ENCODE measurements around the gene CNTN4. TPM values are rescaled to one million over a fixed set of nuclear protein-coding genes. Genes with fewer than 3 reads are reported as not detected.

The CNTN4 gene
- total RNA-seq, 6 donors from 2014 or later = 1.0 to 13.5 (median 6.3) TPM

- H3K4me1 ChIP-seq = no peaks in the 10 kb centered on the region
- DNase-seq (no peak), ATAC-seq (ENCODE audit: low FRiP score in 2 of 2) (no peak)
- TF ChIP-seq CTCF (IDR thresholded peaks at IDR 0.05) (no peak), POLR2A (IDR thresholded peaks at IDR 0.05) (no peak)
- H3K27me3 ChIP-seq = no peaks in the 10 kb centered on the region
- H3K4me3 ChIP-seq = no peak overlapping the region
- H3K36me3 ChIP-seq = no peaks in the 10 kb centered on the region
- WGBS, 2 donors = 68 to 70% methylated on average over 4 of the region's 4 CpGs
- H3K9me3 ChIP-seq = no peaks in the 10 kb centered on the region
- no peak overlapping the region for H3K27ac ChIP-seq
Measured at GRCh38 chr3:2897821-2898220, 799.2 kb downstream of the CNTN4 start.

- Histone ChIP-seq H3K4me3 (no peak overlapping the region), H3K27me3 (no peaks in the 10 kb centered on the region), H3K9me3 (no peaks in the 10 kb centered on the region), H3K27ac (no peak overlapping the region), H3K36me3 (no peaks in the 10 kb centered on the region), H3K4me1 (no peaks in the 10 kb centered on the region)
- TF ChIP-seq CTCF (IDR thresholded peaks at IDR 0.05) (no peak), POLR2A (IDR thresholded peaks at IDR 0.05) (no peak), EP300 (IDR thresholded peaks at IDR 0.05) (no peak), POLR2AphosphoS5 (IDR thresholded peaks at IDR 0.05) (no peak)
- 20 to 43% methylated on average over 1 of the region's 1 CpG for WGBS, 2 donors
- ATAC-seq (ENCODE audit: low FRiP score in 2 of 2) (no peak), DNase-seq (no peak)
Measured at GRCh38 chr3:2898591-2899353, 800.1 kb downstream of the CNTN4 start.

GRCh38 chr3:2904054-2904453 lies 805.4 kb downstream of the CNTN4 start:
- Histone ChIP-seq H3K27ac (no peak overlapping the region), H3K9me3 (no peaks in the 10 kb centered on the region), H3K4me3 (no peak overlapping the region), H3K4me1 (no peaks in the 10 kb centered on the region), H3K27me3 (no peaks in the 10 kb centered on the region), H3K36me3 (no peaks in the 10 kb centered on the region)
- DNase-seq = no peak
- ATAC-seq (ENCODE audit: low FRiP score in 2 of 2) = no peak
- 68 to 78% methylated on average over 2 of the region's 2 CpGs for WGBS, 2 donors
- TF ChIP-seq EP300 (IDR thresholded peaks at IDR 0.05) (no peak), POLR2AphosphoS5 (IDR thresholded peaks at IDR 0.05) (no peak), CTCF (IDR thresholded peaks at IDR 0.05) (no peak), POLR2A (IDR thresholded peaks at IDR 0.05) (no peak)

- no peak for TF ChIP-seq CTCF (IDR thresholded peaks at IDR 0.05)
- TF ChIP-seq POLR2AphosphoS5 (IDR thresholded peaks at IDR 0.05) = no peak
- no peak for TF ChIP-seq POLR2A (IDR thresholded peaks at IDR 0.05)
- no peak for TF ChIP-seq EP300 (IDR thresholded peaks at IDR 0.05)
- no peaks in the 10 kb centered on the region for H3K27me3 ChIP-seq
- no peak overlapping the region for H3K27ac ChIP-seq
- H3K36me3 ChIP-seq = no peaks in the 10 kb centered on the region
- 60 to 78% methylated on average over 5 of the region's 5 CpGs for WGBS, 2 donors
- ATAC-seq (ENCODE audit: low FRiP score in 2 of 2) (no peak), DNase-seq (no peak)
- no peaks in the 10 kb centered on the region for H3K9me3 ChIP-seq
- H3K4me3 ChIP-seq = no peak overlapping the region
- H3K4me1 ChIP-seq = no peaks in the 10 kb centered on the region
Measured at GRCh38 chr3:2908693-2909351, 810.2 kb downstream of the CNTN4 start.

Measured in upper lobe of left lung (tissue), 6 donors.